Endometrium (tissue), 2 donors: ENCODE data around the gene RAB7B.

Source experiments
- FAIRE-seq: peaks from 2 replicates; lab custom pipeline; 2012; peaks lifted over from hg19 to GRCh38; lab: Jason Lieb, UNC
- donor health status: control.
- donor health status: control.

Gene RAB7B

DNA sequence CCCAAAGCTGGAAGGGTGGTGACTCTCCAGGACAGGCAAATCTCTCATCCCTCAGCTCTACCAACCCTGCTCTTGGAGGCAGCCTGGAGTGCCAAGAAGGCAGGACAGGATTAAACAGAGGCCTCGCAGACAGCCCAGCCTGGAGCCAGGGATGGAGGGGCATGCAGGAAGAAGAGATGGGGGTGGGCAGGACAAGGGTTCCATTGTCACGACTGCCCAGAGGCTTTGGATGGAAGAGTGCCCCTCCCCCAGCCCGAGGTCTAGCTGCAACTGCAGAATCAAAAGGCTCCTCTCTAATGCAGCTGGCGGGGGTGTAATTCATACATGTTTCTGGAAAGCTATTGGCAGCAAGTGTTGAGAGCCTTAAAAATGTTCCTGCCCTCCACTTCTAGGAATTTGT lies 8.8 kb downstream of the RAB7B start:
- FAIRE-seq, result no peak

DNA sequence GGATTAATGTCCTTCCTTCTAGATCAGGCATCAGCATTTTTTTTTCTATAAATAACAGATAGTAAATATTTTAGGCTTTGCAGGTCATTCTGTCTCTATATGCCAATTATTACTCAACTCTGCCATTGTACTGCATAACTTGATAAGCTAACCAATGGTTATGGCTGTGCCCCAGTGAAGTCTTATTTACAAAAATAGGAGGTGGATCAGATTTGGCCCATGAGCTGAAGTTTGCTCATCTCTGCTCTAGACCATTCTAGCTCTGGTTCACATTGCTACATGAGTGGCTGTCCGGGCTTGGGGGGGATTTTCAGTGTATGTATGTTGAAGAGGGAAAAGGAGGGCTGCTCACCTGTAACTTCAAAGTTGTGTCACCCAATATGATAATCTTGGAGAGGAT lies 10.1 kb downstream of the RAB7B start:
- no peak for FAIRE-seq

DNA sequence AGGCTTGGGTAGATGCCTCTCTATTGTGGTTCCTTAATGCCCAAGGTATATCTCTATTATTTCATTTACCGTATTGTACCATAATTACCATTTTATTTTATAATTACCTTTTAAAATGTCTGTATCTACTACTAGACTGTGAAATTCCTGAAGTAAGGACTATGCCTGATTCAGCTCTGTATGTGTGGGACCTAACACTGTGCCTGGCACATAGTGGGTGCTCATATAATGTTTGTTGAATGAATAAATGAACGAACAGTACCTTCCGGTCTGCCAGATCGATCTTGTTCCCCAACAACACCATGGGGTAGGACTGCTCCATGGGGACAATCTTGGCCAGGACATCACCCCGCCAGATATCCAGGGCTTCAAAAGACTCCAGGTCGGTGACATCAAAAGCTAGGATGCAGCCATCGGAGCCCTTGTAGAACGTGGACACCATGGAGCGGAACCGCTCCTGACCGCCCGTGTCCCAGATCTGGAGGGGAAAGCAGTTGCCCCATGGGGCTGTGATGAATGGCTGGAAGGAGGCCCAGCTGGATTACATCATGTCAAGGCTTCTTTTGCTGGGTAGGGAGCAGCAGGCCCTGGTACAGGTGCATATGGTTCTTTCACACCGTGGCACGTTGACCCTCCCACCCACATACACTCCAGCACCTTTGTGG lies 10.8 kb downstream of the RAB7B start:
- no peak for FAIRE-seq

DNA sequence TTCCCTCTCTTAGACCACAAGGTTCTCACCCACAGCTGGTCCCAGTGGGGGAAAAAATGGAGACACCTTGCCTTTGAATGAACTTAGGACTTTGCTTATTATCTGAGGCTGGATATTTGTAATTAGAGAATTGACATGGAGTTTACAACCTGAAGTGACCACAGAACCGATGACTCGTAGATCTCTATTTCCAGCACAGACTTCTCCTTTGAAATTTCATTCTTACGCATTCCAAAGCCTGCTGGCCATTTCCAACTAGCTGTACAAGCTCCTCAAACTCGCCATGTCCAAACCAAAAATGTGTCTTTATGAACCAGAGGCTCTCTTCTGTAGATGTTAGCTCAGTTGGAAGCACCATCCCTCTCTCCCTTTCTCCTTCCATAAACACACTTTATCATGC lies 12.0 kb downstream of the RAB7B start:
- FAIRE-seq, result no peak

DNA sequence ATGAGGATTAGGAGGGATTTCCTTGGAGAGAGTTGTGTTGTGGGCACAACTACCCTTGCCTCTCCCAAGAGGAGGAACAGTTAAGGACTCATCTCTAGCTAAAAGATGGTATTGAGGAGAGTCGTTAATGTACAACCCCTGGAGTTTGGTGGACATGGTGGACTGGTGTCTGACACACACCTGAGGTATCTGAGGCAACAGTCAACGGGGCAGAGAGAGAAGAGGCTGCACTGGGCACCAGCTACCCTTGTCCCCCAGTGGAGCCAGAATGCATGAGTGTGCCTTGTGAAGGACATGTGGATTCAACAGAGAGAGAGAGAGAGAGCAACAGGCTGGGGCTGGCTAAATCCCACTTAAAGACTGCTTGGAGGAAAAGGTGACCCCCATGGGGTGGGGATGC lies 13.0 kb downstream of the RAB7B start:
- no peak for FAIRE-seq

DNA sequence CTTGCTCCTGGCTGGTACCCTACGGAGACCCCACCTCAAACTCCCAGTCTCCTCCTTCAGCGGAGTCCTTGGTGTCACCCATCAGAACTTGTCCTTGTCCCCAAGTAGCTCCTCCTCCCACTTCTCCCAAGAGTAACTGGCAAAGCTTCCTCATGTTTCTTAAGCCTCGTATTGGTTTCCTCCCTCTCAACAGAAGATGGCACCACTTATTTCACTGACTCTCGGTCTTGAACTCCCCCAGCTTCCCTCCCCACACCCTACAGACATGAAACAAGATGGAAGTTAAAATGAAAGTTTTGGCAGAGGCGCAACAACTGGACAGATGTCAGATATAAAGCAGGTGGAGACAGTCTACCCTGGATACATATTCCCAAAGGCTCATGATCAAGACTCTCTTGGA lies 13.4 kb downstream of the RAB7B start:
- FAIRE-seq, result no peak

DNA sequence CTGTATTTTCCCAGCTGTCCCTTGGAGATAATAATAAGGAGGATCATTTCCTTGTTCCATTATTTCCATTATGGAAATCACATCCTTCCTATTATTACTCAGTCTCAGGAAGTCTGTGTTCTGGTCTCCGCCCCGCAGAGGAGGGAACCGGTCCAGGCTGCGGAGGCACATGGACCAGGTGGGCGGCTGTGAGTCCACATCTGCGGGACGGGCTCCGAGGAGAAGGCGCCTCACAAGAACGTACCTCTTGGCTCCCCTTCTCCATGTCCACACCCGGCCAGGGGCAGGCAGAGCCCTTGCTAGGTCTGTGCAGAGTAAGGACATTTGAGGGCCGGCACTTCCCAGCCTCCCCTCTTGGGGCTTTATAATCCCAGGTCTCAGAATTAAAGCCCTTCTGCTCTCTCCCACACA lies 14.6 kb downstream of the RAB7B start:
- FAIRE-seq, result no peak

DNA sequence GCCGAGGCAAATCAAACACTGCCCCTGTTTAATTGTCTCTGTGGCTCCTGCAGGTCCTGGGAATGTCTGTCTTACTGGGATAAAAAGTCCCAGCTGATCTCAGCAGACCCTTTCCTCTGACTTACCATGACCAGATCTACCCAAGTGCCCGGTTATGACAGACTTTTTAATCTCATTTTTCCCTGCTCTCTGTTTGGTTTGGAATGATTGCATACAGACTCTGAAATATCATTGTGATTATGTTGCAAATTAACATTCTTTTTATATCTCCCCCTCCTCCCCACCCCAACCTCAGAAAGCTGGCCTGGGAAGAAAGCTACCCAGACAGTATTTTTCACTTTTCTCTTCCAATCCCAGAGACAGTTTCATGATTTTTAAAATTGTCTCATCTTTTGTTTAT lies 16.3 kb downstream of the RAB7B start:
- no peak for FAIRE-seq

DNA sequence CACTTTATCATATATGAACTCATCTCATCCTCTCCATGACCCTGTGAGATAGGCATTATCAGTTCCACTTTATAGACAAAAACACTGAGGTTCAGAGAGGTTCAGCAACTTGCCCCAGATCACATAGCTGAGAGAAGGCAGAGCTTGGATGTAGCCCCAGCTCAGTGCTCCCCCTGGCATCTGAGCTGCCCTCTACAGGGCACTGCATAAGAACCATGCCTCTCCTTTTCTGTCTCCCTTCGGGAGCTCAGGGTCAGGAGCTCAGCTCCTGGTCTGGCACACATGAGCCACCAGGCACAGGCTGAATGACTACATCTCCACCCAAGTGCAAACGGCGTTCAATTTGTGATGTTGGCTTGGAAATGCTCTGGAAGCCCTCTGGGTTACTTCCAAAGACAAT lies 16.9 kb downstream of the RAB7B start:
- no peak for FAIRE-seq

DNA sequence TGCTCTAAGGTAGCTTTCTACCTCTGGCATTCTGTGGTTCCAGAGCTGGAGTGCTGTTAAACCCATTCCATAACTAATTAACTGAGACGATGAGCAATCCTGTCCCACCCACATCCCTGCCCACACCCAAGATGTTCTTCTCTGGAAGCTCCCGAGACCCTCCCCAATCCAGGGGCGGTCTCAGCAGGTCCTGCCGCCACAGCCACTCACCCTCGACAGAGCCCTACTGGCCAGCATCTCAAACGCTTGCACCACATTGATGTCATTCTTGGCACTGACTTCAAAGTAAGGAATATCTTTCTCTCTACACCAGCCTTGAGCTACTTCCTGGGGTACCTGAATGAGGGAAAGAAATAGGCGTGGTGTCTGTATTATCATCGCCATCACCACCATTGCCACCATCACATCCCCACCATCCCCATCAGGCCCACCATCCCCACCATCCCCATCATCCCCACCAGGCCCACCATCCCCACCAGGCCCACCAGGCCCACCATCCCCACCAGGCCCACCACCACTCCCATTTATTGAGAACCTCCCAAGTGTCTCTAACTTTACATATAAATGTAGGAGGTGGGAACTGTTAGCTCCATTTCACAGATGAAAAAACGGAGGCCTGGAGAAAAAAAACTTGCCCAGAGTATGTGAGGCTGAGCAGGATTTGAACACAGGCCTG lies 17.7 kb downstream of the RAB7B start:
- FAIRE-seq, result no peak

DNA sequence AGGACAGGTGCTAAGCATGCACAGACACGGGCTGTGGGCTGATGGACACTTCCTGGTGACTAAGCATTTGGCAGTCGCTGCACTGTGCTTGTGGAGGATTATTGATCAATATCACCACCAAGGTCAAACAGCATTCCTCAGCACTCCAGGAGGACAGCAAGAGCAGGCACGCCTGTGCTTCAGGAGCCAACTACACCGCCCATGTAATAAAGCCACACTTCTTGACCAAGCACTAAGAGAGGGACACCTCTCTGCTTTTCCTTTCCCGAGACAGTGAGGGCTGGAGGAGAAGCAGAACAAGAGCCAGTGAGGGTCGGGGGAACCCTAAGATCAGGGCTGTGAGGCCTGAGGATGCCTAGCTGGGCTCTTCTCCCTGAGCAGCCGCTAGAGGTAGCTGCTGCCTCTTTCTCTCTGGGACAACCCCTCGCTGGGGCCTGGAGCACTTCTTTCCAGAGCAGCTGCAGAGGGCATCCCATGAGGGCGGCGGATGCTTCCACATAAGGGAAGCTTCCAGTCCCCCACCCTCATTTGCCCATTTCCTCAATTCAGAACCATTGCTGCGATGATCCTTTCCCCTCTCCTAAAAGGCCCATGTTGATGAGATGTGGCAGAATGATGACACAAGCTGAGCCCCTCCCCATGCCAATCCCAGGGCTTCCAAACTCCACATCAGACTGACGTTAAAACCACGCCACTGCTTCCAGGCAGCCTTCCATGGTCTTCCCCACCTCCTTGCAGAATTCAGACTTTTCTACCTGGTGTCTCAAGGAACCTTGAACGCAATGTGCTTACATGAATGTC lies 19.1 kb downstream of the RAB7B start:
- FAIRE-seq, result no peak

DNA sequence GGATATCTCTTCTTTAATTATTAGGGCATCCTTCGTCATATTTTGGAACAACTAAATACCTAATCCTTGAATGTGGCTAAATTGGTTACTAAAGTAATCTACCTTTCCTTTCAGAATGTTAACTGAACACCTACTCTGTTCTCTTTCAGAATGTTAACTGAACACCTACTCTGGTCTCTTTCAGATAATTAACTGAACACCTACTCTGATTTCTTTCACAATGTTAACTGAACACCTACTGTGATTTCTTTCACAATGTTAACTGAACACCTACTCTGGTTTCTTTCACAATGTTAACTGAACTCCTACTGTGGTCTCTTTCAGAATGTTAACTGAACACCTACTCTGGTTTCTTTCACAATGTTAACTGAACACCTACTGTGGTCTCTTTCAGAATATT lies 21.9 kb downstream of the RAB7B start:
- no peak for FAIRE-seq

DNA sequence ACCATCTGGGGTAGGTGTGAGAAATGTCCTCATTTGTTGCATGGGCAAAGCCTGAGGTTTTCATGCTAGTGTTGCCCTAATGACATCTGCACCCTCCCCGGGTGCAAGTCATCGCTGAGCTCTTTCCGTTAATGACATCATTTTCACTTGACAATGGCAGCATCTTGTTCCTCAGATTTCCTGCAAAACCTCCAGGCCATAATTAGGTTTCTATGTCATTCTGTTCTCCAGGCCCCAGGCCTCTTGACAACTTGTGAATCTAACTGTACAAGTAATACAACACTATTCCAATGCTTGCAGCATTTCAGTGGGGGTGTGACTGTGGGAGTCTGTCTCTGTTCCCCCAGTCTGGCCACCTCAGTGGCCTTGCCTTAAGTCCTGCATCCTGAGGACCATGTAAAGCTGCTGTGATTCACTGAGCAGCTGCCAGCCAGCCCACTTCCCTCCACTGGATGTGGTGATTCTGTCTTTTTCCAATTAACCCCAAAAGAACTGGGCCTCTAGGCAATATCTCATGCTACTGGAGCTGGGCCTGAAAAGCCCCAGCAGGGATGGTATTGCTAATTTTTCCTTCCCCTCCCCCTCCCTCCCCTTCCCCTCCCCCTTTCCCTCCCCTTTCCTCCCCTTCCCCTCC lies 22.8 kb downstream of the RAB7B start:
- no peak for FAIRE-seq

DNA sequence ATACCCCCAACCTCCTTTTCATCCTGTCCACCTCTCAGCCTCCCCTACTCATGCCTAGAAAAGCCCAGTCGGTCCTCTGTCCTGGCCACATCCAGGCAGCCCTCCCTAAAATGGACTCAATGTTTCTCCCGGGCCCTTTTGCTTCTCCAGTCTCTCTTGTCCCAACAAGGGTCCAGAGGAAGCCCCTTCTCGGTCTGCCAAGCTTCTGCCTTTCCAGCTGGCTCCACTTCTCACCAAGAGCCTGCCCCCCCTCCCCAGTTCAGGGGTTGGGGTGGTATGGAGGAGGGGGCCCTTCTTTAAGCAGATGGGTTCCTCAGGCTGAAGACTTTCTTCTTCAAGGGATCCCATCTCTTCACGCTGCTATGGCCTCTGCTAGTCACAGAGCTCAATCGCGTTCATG lies 23.9 kb downstream of the RAB7B start:
- no peak for FAIRE-seq

DNA sequence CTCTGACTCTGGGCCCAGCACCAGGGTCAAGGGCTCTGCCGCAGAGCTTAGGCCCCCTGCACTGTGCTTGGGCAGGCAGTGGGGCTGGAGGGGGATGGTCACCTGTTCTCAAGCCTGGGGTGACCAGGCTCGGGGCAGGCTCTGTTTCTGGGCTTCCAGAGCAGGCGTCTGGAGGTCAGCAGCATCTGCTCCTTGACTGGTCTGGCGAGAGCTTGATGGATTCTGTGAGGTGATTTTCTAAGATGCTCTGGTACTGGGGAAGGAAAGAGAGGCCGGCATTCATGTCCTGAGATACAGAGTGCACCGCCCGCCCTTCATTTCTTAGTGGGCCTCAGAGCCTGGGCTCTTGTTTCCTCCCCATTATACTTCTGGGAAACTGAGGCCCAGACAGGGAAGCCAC lies 24.5 kb downstream of the RAB7B start:
- FAIRE-seq, result no peak

DNA sequence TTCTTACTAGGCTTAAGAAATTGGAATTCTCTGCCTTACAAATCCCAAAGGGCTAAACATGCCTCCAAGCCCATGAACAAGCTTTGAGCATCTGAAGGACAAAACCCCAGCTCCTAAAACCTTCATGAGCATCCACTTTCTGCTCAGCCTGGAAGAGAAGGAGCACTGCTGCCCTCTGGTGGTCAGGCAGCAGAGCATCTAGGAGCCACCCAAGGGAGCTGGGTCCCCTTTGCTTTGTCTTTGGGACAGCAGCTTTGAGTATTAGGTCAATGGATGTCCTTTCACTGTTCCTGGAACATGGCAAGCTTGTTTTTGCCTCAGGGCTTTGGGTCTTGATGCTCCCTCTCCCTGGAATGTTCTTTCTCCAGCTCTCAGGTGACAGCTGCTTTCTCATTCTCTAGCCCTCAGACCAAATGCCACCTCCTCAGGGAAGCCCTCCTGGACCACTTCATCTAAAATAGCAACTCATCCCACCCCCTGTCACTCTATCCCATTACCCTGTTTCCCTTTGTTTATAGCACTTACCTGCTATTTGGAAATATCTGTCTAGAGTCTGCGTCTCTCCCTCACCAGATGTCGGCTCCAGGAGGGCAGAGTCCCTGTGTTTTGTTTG lies 25.7 kb downstream of the RAB7B start:
- no peak for FAIRE-seq

DNA sequence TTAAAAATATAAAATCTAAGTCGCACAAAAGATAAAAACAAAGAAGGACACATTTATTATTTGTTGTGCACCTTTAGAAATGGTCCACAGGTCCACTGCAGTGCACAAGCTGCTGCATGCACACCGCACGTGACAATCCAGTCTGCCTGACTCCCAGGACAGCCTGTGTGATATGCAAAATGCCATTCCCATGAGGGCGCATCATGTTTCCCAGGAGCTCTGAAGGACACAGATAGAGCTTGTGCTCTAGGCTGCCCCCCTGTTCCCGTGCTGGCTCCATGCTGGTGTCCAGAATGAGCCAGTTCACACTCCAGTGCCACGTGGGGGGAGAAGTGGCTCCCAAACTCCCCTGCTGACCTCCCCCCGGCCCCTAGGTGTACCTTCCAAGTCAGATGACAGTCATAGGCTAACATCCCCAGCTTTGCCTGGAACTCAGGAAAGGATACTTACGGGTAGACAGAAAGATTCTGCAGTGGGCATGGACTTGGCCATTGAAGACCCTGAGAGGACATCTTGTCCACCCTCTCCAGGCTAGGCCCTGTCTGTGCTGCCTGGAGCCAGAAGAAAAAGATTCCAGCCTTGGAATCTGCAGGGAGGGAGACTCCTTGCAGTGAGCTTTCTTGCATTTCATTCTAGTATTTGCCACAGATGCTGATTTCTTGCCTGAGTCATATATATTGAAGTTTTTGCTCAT lies 26.3 kb downstream of the RAB7B start:
- no peak for FAIRE-seq

DNA sequence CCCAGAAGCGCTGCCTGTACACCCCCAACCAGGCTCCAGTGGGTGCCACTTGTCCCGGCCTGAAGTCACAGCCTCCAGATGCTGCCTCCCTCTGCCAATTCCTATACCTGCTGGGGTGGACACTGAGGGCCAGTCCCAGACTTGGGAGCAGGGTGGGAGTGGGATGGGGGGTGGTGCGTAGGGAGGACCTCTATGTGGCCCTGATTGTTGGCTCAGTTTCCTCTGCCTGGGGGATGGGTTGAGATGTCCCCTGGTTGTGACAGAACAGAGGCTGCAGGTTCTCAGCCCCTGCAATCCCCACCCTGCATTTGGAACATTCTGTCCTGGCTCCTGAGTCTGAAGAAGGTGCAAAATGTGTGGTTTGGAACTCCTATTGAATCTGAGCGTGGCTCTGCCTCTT lies 27.2 kb downstream of the RAB7B start:
- no peak for FAIRE-seq

DNA sequence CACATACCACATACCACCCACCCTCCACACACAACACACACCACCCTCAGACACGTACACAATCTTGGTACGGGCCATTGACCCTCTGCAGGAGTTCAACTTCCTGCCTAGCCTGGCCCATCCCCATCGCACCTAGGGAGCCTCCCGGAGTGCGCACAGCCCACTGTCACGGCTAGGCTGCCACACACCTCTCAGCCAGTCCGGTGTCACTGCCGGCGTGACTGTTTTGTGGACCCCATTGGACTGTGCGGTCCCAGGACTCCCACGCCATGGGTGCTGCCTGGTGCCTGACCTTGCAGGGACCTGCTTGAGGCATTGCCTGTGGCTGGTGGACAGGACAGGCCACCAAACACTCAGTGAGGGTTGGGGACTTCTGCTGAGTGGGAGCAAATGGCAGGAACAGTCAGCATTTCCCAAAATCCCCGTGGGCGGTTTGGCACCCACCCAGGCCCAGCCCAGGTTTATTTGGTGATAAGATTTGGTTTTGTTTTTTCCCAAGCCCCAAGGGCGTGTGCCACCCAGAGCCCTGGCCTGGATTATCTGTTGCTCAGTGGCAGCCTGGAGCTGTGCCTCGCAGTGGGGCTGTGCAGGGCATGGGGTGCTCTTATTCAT lies 27.7 kb downstream of the RAB7B start:
- FAIRE-seq, result no peak

DNA sequence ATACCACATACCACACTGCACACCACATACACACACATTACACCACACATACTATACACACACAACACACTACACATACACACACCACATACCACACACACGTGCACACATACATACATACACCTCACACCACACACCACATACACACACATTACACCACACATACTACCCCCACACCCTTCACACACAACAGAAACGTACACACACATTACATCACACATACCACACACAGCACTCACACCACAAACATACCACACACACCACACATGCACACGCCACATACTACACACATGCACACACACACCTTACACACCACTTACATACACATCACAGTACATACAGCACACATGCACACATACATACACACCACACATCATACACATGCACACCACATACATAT lies 28.5 kb downstream of the RAB7B start:
- FAIRE-seq, result no peak
